Fibroblast of skin of left biceps (primary cell): Measurements from ENCODE around the gene LRP2.
"Not testable (repeated sequence)": the region's sequence is repeated elsewhere in the genome, so short reads cannot be mapped to it uniquely, and the experiment has no call there.

Experiments
- DNase-seq, 2 experiments: peaks; one replicate each; pipeline ENCODE4 v3.0.0-alpha.2; 2013; ENCODE audit warnings: low read depth in 2 of 2

Gene LRP2

GRCh38 chr2:169175112-169175511 lies 187.2 kb downstream of the LRP2 start:
- no peak for DNase-seq

DNA sequence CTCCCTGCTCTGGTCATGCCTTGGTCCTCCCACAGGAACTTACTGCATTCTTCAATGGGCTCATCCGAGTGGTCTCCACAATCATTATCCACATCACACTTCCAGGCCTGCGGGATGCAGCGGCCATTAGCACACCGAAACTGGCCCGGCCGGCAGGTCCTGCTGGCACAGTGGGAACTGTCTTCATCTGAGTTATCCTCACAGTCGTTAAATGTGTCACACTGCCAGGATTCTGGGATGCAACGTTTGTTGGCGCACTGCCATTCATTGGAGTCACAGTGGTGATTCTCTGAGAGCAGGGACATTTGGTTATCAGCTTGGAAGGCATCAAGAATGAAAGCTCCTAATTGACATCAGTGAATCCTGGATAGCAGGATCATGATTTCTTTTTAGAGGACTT lies 188.5 kb downstream of the LRP2 start:
- DNase-seq = no peak

- DNase-seq = no peak
Measured at GRCh38 chr2:169172914-169173313, 189.4 kb downstream of the LRP2 start.

DNA sequence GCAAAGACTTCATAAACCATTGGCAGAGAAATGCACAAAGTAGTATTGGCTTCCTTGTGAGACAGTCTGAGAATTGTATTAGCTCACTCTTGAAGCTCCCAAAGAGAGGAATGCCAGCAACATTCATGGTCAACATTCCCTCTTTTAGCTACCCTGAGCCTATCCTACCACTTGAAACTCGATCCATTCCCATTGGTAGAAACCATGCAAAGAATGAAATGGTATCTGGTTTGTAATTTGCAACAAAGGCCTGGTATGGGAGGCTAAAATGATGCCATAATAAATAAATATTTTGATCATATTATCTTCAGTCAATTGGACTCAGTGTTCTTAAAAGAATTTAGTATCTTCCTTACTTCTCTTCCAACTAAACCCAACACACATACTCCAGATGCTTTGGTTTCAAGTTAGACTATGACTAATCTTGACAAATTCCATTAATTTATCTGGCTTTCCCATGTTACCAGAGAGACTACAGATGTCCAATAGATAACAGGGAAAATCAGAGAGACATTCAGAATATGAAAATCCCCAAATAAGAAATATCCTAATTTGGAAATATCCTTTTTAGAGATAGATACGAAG lies 190.1 kb downstream of the LRP2 start:
- no peak for DNase-seq

DNA sequence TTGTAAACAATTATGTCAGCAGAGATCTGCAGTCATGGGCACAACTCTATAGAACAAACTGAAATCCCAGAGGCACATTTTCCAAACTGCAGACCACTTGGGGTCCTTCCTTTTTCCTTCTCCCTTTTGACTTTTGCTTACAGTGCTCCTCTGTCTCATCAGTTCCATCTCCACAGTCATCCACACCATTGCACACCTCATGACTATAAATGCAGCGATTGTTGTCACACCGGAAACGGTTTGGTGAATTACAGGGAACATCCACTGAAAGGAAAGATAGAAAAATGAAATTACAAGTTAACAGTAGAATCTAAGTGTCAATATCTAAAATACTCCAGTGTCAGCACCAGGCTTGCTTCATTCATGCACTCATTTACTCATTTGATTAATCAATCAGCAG lies 196.5 kb downstream of the LRP2 start:
- DNase-seq = no peak

- DNase-seq = no peak
Measured at GRCh38 chr2:169164311-169164710, 198.0 kb downstream of the LRP2 start.

GRCh38 chr2:169162613-169163012 lies 199.7 kb downstream of the LRP2 start:
- no peak for DNase-seq

DNA sequence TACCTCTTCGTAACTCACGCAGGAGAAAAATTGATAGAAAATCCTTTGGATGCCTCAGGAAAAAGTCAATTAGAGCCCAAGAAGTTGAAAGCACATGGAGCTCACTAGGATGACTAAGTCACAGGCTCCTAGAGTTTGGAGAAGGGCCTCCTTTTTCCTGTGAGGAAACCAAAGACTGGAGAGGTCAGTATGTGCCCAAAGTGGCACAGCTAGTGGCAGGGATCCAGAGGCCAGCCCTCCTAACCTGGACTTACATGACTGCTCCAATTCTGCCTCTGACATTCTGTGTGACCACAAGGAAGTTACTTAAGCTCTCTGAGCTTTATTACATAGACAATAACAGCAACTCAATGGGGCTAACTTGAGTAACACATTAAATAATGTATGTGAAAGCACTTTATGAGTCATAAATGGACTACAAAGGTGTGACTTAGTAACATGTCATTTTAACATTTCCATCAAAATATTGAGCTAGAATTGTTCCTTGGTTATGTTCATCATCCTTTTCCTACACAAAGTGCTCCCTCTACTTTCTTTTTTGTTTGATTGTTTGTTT lies 201.3 kb downstream of the LRP2 start:
- DNase-seq = no peak

- no peak for DNase-seq
Measured at GRCh38 chr2:169159686-169160085, 202.6 kb downstream of the LRP2 start.

DNA sequence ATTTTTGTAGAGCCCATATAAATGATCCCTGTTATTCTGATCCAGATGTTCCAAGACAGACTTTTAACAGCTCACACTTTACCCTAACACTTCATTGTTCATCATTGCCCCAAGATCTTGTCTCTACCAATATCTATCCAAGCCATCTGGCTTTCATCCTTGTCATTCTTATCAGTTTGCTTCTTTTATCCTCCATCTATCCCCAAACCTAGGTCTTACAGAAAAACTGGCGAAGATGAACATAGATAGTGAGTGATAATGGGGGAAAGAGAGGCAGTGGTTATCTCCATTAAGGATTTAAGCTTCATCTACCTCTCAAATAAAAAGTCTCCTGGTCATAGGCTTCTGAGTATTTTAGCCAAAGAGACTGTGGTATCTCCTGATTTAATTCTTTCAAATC lies 203.5 kb downstream of the LRP2 start:
- no peak for DNase-seq

DNA sequence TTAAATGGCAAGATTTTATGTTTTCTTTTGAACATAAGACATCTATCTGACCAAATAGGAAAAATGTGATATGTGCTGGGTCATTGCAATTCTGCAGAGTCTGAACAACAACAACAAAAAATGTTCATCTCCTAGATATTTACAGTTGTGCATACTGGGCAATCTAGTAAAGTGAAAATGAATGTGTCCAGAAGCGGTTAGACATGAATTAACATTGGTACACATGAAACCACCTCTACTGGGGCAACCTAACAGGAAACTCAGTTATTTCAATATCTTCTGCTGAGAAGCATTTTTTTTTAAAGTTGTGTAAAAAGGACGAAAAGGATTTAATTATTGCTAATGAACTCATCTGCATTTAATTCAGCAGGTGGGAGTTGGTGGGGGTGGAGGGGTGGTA lies 216.1 kb downstream of the LRP2 start:
- DNase-seq = no peak

GRCh38 chr2:169143998-169144397 lies 218.3 kb downstream of the LRP2 start:
- DNase-seq = no peak

GRCh38 chr2:169141713-169142352 lies 220.5 kb downstream of the LRP2 start:
- DNase-seq = peak in 1 of 2 experiments; percentile 17

GRCh38 chr2:169139993-169140767 lies 222.2 kb downstream of the LRP2 start:
- no peak for DNase-seq

DNA sequence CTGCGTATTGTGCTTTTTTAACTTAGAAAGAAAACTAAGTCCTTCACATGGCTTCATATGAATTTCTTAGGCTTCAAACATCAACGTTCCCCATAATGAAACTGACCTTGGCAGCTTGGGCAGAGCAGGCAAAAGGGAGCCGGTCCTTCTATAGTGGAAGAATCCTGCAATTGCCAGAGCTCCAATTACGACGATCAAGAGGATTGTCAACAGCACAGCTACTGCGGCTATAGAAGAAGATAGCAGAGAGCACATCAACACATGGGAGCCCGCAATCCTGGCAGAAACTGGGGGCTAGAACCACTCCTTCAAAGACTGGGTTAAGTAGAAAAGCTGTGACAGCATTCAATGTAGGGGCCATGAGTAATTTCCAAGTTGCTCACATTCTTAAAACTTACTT lies 223.2 kb downstream of the LRP2 start:
- no peak for DNase-seq

DNA sequence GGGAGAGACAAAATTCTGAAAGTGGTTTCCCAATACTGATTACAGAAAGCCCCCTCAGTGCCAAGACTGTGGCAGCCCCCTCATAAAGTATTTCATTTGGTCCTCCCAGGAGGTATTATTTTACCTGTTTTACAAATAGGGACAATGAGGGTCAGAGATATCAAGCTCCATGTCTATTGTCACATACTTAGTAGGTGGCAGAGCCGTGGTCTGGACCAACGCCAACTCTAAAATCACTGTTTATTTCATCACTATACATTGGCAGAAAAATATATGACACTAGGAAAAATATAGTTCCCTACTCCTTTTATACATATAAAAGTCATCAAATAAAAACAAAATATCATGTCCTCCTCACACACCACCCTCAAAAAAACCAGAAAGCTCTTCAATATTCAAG lies 224.4 kb downstream of the LRP2 start:
- DNase-seq = no peak

DNA sequence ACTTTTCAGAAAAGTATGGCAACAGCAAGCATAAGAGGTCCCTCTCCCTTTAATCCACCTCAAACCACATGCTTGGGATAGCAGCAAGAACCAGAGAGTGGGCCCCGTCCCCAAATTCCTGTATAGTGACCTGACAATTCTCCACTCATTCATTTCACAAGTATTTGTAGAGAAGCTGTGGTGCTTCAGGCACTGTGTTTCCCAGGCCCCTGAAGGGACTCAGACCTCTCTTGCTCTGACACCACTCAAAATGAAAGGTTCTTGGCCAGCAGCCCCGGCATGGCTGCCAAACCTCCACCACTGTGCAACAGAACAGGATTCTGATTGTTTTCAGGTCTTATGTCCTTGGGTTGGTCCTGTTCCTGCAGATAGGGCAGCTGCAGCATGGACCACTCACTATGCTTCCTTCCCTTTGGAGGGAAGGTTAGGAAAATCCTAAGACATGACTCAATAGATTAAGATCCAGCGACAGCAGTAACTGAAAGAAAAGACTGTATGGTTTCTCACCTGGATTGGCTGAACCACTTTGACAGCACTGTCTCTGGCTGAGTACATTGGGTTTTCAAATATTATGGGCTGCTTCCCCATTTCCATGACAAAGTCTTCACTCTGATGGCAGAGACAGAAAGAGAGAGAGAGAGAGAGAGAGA lies 225.3 kb downstream of the LRP2 start:
- no peak for DNase-seq

DNA sequence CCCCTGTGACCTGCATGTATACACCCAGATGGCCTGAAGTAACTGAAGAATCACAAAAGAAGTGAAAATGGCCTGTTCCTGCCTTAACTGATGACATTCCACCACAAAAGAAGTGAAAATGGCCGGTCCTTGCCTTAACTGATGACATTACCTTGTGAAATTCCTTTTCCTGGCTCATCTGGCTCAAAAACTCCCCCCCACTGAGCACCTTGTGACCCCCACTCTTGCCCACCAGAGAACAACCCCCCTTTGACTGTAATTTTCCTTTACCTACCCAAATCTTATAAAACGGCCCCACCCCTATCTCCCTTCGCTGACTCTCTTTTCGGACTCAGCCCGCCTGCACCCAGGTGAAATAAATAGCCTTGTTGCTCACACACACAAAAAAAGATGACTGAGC lies 225.9 kb downstream of the LRP2 start:
- DNase-seq = not testable (repeated sequence)

GRCh38 chr2:169134272-169134671 lies 228.1 kb downstream of the LRP2 start:
- DNase-seq = not testable (repeated sequence)

GRCh38 chr2:169131587-169132512 lies 230.5 kb downstream of the LRP2 start:
- DNase-seq = peak in 1 of 2 experiments; percentile 18

DNA sequence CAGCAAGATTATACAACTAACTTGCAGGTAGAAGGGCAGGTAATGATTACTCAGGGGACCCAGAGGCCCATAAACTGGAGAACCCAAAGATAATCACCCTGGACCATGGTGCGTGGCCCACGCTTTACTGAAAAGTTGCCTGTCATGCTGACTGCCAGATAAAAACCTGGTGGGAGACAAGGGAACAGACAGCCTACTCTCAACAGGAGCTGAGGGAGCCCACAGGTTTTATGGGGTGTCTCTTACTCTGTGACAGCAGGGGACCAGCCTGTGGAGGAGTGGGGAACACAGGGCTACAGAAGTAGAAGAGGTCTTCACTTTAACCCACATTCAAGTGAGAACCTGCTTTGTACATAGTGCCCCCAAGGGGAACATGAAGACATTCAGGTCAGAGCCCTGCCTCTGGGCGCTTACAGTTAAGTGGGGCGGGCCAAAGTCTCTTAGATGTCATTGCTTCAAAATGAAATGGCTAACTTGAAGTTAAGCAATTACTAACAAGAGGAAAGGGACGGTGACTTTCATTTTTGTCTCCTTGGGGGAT lies 232.6 kb downstream of the LRP2 start:
- no peak for DNase-seq
